Spleen (tissue), 7 donors: ENCODE results near the gene PALD1.

Experiments used
- POLR2AphosphoS5 ChIP-seq, 3 donors: sonication (generic); formaldehyde crosslinking; IDR thresholded peaks; one replicate each; pipeline ENCODE4 v1.5.1; 2017; ENCODE audit warnings: antibody characterized with exemption in 3 of 3
- TF ChIP-seq, protein P1 (sequence below), 11 experiments: fragments of 200-600 bp in 7 of 11; fragments of 450-650 bp in 4 of 11; sonication (generic) in 4 of 11; IDR thresholded peaks in 8 of 11; conservative IDR thresholded peaks in 3 of 11; 1 replicate in 7 of 11; 2 replicates in 4 of 11; pipeline versions ENCODE4 v1.4.0 to v1.8.0; 2016 to 2021; ENCODE audit warnings: antibody characterized with exemption in 11 of 11, inconsistent platforms in 4 of 11, mild to moderate bottlenecking in 1 of 11
- donor health status: DM: no; HTN: no; CAD: no; lungs with moderate emphysema.
- donor health status: DM: no; HTN: no; CAD: no.
- donor health status: DM: no; HTN: no; CAD: no.

DNA sequence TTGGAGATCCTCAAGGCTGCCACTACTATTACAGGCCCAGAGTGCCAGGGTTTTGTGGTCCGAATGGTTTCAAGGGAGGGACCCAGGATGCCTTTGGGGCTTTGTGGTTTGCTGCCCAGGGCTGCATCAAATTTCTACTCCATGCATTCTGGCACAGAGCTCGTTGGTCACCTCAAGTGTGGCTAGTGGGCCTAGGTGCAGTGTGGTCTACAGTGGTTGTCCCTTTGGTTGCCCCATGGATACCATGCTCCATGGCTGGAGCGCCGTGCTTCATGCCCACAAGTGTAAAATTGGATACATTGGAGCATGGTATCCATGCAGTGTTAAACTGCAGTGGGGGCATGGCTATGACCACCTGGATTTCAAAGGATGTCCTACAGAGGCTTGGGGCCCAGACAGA lies 129.4 kb downstream of the PALD1 start:
- TF ChIP-seq, protein P1, sequence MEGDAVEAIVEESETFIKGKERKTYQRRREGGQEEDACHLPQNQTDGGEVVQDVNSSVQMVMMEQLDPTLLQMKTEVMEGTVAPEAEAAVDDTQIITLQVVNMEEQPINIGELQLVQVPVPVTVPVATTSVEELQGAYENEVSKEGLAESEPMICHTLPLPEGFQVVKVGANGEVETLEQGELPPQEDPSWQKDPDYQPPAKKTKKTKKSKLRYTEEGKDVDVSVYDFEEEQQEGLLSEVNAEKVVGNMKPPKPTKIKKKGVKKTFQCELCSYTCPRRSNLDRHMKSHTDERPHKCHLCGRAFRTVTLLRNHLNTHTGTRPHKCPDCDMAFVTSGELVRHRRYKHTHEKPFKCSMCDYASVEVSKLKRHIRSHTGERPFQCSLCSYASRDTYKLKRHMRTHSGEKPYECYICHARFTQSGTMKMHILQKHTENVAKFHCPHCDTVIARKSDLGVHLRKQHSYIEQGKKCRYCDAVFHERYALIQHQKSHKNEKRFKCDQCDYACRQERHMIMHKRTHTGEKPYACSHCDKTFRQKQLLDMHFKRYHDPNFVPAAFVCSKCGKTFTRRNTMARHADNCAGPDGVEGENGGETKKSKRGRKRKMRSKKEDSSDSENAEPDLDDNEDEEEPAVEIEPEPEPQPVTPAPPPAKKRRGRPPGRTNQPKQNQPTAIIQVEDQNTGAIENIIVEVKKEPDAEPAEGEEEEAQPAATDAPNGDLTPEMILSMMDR (IDR thresholded peaks at IDR 0.05 in 8 of 11, conservative IDR thresholded peaks at IDR 0.05 in 3 of 11), result no peak
- no peak for TF ChIP-seq POLR2AphosphoS5 (IDR thresholded peaks at IDR 0.05)
